RCC 7860 (cell line): ENCODE results near the gene FGF6.
"Not testable (repeated sequence)": the region's sequence is repeated elsewhere in the genome, so short reads cannot be mapped to it uniquely, and the experiment has no call there.

Experiments
- DNase-seq: peaks from one replicate; pipeline ENCODE4 v3.0.0-alpha.2; 2015; ENCODE audit warnings: low spot score
- FAIRE-seq: peaks from 2 replicates; lab custom pipeline; 2012; peaks lifted over from hg19 to GRCh38; lab: Jason Lieb, UNC

Gene FGF6

GRCh38 chr12:4421590-4422031 is 24.0 kb downstream of the FGF6 start:
- DNase-seq = peak; percentile 17
- no peak for FAIRE-seq

- DNase-seq = no peak
- no peak for FAIRE-seq
Measured at GRCh38 chr12:4420138-4420670, 25.4 kb downstream of the FGF6 start.

GRCh38 chr12:4418913-4419312 is 26.7 kb downstream of the FGF6 start:
- FAIRE-seq (no peak), DNase-seq (no peak)

- no peak for FAIRE-seq
- no peak for DNase-seq
Measured at GRCh38 chr12:4417936-4418335, 27.7 kb downstream of the FGF6 start.

- DNase-seq = no peak
- FAIRE-seq = no peak
Measured at GRCh38 chr12:4417455-4417854, 28.2 kb downstream of the FGF6 start.

- DNase-seq = no peak
- no peak for FAIRE-seq
Measured at GRCh38 chr12:4416276-4416675, 29.3 kb downstream of the FGF6 start.

GRCh38 chr12:4412465-4412864 is 33.1 kb downstream of the FGF6 start:
- no peak for DNase-seq

GRCh38 chr12:4412056-4412455 is 33.6 kb downstream of the FGF6 start:
- FAIRE-seq = no peak

More at GRCh38 chr12:4412465-4412864, 33.1 kb downstream of the FGF6 start:
- no peak for FAIRE-seq

GRCh38 chr12:4407136-4407535 is 38.5 kb downstream of the FGF6 start:
- FAIRE-seq (no peak), DNase-seq (no peak)

More at GRCh38 chr12:4412056-4412455, 33.6 kb downstream of the FGF6 start:
- no peak for DNase-seq

GRCh38 chr12:4404877-4405637 is 40.6 kb downstream of the FGF6 start:
- FAIRE-seq, DNase-seq: not testable (repeated sequence)

GRCh38 chr12:4402996-4403395 is 42.6 kb downstream of the FGF6 start:
- DNase-seq = no peak

GRCh38 chr12:4401117-4401516 is 44.5 kb downstream of the FGF6 start:
- DNase-seq (no peak), FAIRE-seq (no peak)

More at GRCh38 chr12:4402996-4403395, 42.6 kb downstream of the FGF6 start:
- no peak for FAIRE-seq

GRCh38 chr12:4395818-4396217 is 49.8 kb downstream of the FGF6 start:
- FAIRE-seq (no peak), DNase-seq (no peak)

- no peak for FAIRE-seq
Measured at GRCh38 chr12:4393211-4393610, 52.4 kb downstream of the FGF6 start.

GRCh38 chr12:4392223-4392742 is 53.3 kb downstream of the FGF6 start:
- FAIRE-seq (no peak), DNase-seq (no peak)

More at GRCh38 chr12:4393211-4393610, 52.4 kb downstream of the FGF6 start:
- no peak for DNase-seq

GRCh38 chr12:4388662-4389061 is 57.0 kb downstream of the FGF6 start:
- no peak for FAIRE-seq
- no peak for DNase-seq

GRCh38 chr12:4388032-4388431 is 57.6 kb downstream of the FGF6 start:
- DNase-seq = no peak
- no peak for FAIRE-seq

- FAIRE-seq (no peak), DNase-seq (no peak)
Measured at GRCh38 chr12:4387607-4388006, 58.0 kb downstream of the FGF6 start.

- no peak for DNase-seq
- FAIRE-seq = no peak
Measured at GRCh38 chr12:4386801-4387200, 58.8 kb downstream of the FGF6 start.
